Nephron progenitor cell (in vitro differentiated cells): ENCODE measurements around the gene ERV3-1.

ENCODE experiments used
- DNase-seq: peaks from one replicate; pipeline ENCODE4 v3.0.0; 2021
- H3K27ac Mint-ChIP-seq: 2 replicates; pipeline ENCODE4 v1.8.0; 2021; ENCODE audit warnings: mild to moderate bottlenecking, moderate library complexity, mixed read lengths
- H3K27me3 Mint-ChIP-seq: 2 replicates; pipeline ENCODE4 v1.8.0; 2021; ENCODE audit warnings: mild to moderate bottlenecking, low read depth, mixed read lengths; ENCODE audit not compliant: poor library complexity
- H3K36me3 Mint-ChIP-seq: 2 replicates; pipeline ENCODE4 v1.8.0; 2021; ENCODE audit warnings: low read depth, mixed read lengths
- H3K4me1 Mint-ChIP-seq: 2 replicates; pipeline ENCODE4 v1.8.0; 2021; ENCODE audit warnings: mixed read lengths
- H3K4me3 Mint-ChIP-seq: 2 replicates; pipeline ENCODE4 v1.8.0; 2021; ENCODE audit warnings: mild to moderate bottlenecking, moderate library complexity, mixed read lengths
- H3K9me3 Mint-ChIP-seq: 2 replicates; pipeline ENCODE4 v1.8.0; 2021; ENCODE audit warnings: mild to moderate bottlenecking, moderate library complexity, mixed read lengths
- TF ChIP-seq, protein P1 (sequence below): fragments of 200-600 bp; sonication (generic); IDR thresholded peaks from 2 replicates; pipeline ENCODE4 v1.5.0; 2021; ENCODE audit warnings: antibody characterized with exemption

Gene ERV3-1

DNA sequence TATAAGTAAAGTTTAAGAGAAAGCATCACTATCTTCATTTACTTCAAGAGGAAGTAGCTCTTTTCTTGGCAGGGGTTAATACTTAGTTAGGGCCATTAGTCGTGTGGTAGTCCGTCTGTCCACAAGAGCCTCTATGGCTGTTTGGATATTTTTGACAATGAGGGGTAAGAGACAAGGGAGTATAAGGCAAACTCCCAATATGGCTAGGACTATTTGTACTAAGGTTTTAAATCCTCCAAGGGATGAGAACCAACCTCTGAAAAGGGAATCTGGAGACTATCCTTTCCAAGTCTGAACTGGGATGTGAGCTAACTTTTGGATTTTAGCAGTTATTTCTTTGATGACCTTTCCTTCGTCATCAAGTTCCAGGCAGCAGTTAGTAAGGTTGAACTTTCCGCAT, 15.6 kb downstream of the ERV3-1 start, which contains the start of gene ZNF117:
ZNF117 (minus strand) TSS at position 101 of the 400 bp plus-strand sequence.
- H3K4me3 Mint-ChIP-seq = no peak within 1 kb of the TSS

DNA sequence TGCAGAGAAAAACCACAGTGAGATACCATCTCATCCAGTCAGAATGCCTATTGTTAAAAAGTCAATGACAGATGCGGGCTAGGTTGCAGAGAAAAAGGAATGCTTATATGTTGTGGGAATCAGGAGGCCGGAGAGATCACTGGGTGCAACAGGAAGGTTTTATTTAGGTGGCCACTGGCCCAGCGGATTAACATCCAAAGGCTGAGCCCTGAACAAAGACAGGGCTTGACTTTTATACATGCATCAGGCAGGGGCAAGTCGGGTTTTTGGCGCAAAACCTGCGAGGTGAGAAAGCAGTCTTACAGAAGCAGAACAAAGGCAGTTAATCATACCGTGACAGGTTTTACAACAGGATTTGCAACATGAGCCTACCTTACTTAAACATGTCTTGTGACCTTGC, 16.3 kb downstream of the ERV3-1 start:
- Mint-ChIP-seq H3K4me3 (no peak overlapping the region), H3K27ac (no peak overlapping the region), H3K9me3 (peaks cover 98% of the 10 kb centered on the region), H3K4me1 (no peaks in the 10 kb centered on the region), H3K27me3 (peaks cover 5% of the 10 kb centered on the region), H3K36me3 (peaks cover 100% of the 10 kb centered on the region)
- TF ChIP-seq, protein P1, sequence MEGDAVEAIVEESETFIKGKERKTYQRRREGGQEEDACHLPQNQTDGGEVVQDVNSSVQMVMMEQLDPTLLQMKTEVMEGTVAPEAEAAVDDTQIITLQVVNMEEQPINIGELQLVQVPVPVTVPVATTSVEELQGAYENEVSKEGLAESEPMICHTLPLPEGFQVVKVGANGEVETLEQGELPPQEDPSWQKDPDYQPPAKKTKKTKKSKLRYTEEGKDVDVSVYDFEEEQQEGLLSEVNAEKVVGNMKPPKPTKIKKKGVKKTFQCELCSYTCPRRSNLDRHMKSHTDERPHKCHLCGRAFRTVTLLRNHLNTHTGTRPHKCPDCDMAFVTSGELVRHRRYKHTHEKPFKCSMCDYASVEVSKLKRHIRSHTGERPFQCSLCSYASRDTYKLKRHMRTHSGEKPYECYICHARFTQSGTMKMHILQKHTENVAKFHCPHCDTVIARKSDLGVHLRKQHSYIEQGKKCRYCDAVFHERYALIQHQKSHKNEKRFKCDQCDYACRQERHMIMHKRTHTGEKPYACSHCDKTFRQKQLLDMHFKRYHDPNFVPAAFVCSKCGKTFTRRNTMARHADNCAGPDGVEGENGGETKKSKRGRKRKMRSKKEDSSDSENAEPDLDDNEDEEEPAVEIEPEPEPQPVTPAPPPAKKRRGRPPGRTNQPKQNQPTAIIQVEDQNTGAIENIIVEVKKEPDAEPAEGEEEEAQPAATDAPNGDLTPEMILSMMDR = no peak
- DNase-seq = no peak

More for the DNA sequence above, 15.6 kb downstream of the ERV3-1 start, which contains the start of gene ZNF117:
- Mint-ChIP-seq H3K27me3 (peaks cover 5% of the 10 kb centered on the region), H3K4me1 (no peaks in the 10 kb centered on the region), H3K27ac (no peak within 1 kb of the TSS), H3K9me3 (peaks cover 100% of the 10 kb centered on the region), H3K36me3 (peaks cover 100% of the 10 kb centered on the region)
- no peak for DNase-seq
- TF ChIP-seq, protein P1 = no peak

DNA sequence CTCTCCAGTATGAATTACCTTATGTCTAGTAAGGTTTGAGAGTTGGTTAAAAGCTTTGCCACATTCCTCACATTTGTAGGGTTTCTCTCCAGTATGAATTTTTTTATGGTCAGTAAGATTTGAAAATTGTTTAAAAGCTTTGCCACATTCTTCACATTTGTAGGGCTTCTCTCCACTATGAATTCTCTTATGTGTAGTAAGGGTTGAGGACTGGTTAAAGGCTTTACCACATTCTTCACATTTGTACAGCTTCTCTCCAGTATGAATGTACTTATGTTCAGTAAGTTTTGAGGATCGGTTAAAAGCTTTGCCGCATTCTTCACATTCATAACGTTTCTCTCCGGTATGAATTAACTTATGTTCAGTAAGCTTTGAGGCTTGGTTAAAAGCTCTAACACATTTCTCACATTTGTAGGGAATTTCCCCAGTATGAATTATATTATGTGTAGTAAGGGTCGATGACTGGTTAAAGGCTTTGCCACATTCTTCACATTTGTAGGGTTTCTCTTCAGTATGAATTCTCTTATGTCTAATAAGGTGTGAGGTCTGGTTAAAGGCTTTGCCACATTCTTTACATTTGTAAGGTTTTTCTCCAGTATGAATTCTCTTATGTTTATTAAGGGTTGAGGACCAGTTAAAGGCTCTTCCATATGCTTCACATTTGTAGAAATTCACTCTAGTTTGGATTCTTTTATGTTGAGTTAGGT, 27.8 kb downstream of the ERV3-1 start:
- DNase-seq = no peak
- Mint-ChIP-seq H3K27me3 (peaks cover 10% of the 10 kb centered on the region), H3K36me3 (peaks cover 99% of the 10 kb centered on the region), H3K4me3 (no peak overlapping the region), H3K9me3 (peaks cover 96% of the 10 kb centered on the region), H3K27ac (no peak overlapping the region), H3K4me1 (no peaks in the 10 kb centered on the region)
- TF ChIP-seq, protein P1 = no peak

DNA sequence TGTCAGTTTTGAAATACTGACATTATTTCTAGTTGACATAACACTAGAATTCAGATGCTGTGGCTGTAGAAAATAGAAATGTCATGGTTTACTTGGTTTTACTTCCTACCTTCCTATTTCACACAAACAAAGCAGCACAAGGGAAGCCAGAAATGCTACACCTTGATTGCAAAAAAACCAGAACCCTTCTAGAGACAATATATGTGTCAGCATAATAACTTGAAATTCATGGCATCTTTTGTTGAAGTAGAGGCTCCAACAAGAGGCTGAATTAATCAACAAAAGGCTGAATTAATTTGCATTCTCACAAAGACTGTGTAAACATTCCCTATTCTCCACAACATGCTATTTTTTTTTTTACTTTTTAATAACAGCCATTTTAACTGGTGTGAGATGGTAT, 40.9 kb downstream of the ERV3-1 start:
- TF ChIP-seq, protein P1 = no peak
- Mint-ChIP-seq H3K4me1 (no peaks in the 10 kb centered on the region), H3K27ac (no peak overlapping the region), H3K27me3 (peaks cover 3% of the 10 kb centered on the region), H3K9me3 (peaks cover 73% of the 10 kb centered on the region), H3K36me3 (peaks cover 18% of the 10 kb centered on the region), H3K4me3 (no peak overlapping the region)
- DNase-seq = no peak

DNA sequence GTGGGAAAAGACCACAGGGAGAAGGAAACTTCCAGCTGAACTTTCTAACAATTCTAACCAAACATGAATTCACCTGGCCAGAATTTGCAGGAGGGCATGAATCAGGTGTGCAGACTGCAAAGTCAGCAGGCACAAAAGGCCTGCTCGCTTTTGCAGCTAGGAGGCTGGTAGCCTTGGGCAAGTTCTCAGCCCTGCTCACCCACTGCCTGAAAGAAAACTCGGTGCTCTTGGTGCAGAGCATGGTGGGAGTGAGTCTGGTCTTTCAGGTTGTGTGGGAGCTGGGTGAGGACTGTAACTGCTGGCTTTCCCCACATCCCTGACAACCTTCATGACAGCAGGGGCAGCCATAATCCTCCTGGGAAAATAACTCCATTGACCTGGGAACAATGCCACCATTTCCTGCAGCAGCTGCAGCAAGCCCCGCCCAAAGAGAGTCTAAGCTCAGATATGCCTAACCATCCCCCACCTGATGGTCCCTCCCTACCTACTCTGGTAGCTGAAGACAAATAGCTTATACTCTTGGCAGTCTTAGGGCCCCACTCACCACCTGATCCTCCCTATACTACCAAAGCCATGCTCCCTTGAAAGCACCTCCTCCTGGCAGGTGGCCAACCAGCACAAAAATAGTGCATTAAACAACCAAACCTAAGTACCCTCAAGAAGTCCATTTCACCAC, 47.3 kb downstream of the ERV3-1 start:
- TF ChIP-seq, protein P1 = no peak
- Mint-ChIP-seq H3K4me3 (no peak overlapping the region), H3K27ac (no peak overlapping the region), H3K36me3 (no peaks in the 10 kb centered on the region), H3K4me1 (no peaks in the 10 kb centered on the region), H3K9me3 (peaks cover 67% of the 10 kb centered on the region), H3K27me3 (no peaks in the 10 kb centered on the region)
- DNase-seq = no peak
